ENCODE measurements around the gene RMND1.

DNA sequence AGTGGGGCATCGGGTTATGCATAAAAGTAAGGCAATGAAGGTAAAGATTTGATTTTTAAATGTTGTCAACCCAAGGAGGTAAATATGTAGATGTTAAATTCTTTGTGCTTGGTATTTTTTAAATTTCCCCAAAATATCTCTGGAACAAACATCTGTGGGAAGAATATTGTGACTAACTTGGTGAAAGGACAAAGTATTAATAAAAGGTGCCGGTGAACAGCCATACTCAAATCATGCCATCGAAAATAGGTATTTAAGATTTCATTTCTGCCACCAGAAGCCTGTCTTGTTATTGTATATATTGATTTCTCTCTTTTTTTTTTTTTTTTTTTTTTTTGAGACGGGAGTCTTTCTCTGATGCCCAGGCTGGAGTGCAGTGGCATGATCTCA lies 48.0 kb downstream of the RMND1 start:
- TF ChIP-seq, protein P1, sequence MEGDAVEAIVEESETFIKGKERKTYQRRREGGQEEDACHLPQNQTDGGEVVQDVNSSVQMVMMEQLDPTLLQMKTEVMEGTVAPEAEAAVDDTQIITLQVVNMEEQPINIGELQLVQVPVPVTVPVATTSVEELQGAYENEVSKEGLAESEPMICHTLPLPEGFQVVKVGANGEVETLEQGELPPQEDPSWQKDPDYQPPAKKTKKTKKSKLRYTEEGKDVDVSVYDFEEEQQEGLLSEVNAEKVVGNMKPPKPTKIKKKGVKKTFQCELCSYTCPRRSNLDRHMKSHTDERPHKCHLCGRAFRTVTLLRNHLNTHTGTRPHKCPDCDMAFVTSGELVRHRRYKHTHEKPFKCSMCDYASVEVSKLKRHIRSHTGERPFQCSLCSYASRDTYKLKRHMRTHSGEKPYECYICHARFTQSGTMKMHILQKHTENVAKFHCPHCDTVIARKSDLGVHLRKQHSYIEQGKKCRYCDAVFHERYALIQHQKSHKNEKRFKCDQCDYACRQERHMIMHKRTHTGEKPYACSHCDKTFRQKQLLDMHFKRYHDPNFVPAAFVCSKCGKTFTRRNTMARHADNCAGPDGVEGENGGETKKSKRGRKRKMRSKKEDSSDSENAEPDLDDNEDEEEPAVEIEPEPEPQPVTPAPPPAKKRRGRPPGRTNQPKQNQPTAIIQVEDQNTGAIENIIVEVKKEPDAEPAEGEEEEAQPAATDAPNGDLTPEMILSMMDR (IDR thresholded peaks at IDR 0.05; ENCODE audit: low read depth, low read length, poor library complexity, severe bottlenecking): no peak
- TF ChIP-seq EZH2phosphoT487 (IDR thresholded peaks at IDR 0.05; ENCODE audit: borderline replicate concordance, low read length): no peak

All from DOHH2 (cell line).